Activated CD8-positive, alpha-beta memory T cell treated with anti-CD3 and anti-CD28 coated beads, Interleukin-2, amount 50 U/mL, for 1 hour (primary cell): ENCODE data around the gene KIF15.
"Not testable (repeated sequence)": the region's sequence is repeated elsewhere in the genome, so short reads cannot be mapped to it uniquely, and the experiment has no call there.

Experiments used
- DNase-seq: peaks from one replicate; pipeline ENCODE4 v3.0.0-alpha.2; 2020; ENCODE audit errors: extremely low read depth

Gene KIF15

GRCh38 chr3:44821206-44821605, 59.6 kb downstream of the KIF15 start:
- not testable (repeated sequence) for DNase-seq

- no peak for DNase-seq
These were observed 63.8 kb downstream of the KIF15 start for GRCh38 chr3:44825264-44825925.

GRCh38 chr3:44827196-44827595, 65.6 kb downstream of the KIF15 start:
- DNase-seq = no peak

- DNase-seq = no peak
These were observed 69.6 kb downstream of the KIF15 start for GRCh38 chr3:44831232-44831631.

GRCh38 chr3:44832032-44832431, 70.4 kb downstream of the KIF15 start:
- no peak for DNase-seq

GRCh38 chr3:44832965-44833364, 71.4 kb downstream of the KIF15 start:
- no peak for DNase-seq

GRCh38 chr3:44833394-44833793, 71.8 kb downstream of the KIF15 start:
- DNase-seq = no peak

GRCh38 chr3:44835684-44836083, 74.1 kb downstream of the KIF15 start:
- DNase-seq = no peak

- DNase-seq = no peak
These were observed 80.8 kb downstream of the KIF15 start for GRCh38 chr3:44842376-44842775.

- no peak for DNase-seq
These were observed 84.2 kb downstream of the KIF15 start for GRCh38 chr3:44845528-44846520.

GRCh38 chr3:44848634-44849033, 87.0 kb downstream of the KIF15 start:
- DNase-seq = no peak

GRCh38 chr3:44856663-44857062, 95.1 kb downstream of the KIF15 start:
- DNase-seq = not testable (repeated sequence)

GRCh38 chr3:44860117-44860516, 98.5 kb downstream of the KIF15 start:
- DNase-seq = no peak

- DNase-seq = peak; percentile 56
These were observed 100.0 kb downstream of the KIF15 start, which contains the start of gene TMEM42 for GRCh38 chr3:44861412-44862225. Gene TMEM42, plus strand, starts transcription at chr3:44861912. Its CDS starts 13 bp downstream, at chr3:44861925.

GRCh38 chr3:44862226-44862637, 100.6 kb downstream of the KIF15 start:
- no peak for DNase-seq

- DNase-seq = no peak
These were observed 103.9 kb downstream of the KIF15 start for GRCh38 chr3:44865272-44866035.

- no peak for DNase-seq
These were observed 106.0 kb downstream of the KIF15 start for GRCh38 chr3:44867421-44868111.

- no peak for DNase-seq
These were observed 108.9 kb downstream of the KIF15 start for GRCh38 chr3:44870375-44871061.

- DNase-seq = no peak
These were observed 112.7 kb downstream of the KIF15 start, which contains the start of gene TGM4 for GRCh38 chr3:44874308-44874707. Gene TGM4, plus strand, starts transcription at chr3:44874608. Its CDS starts 71 bp downstream, at chr3:44874679.

GRCh38 chr3:44875596-44875995, 114.0 kb downstream of the KIF15 start:
- no peak for DNase-seq
